Body of pancreas (tissue), 4 donors: ENCODE measurements around the gene RGS12.

Experiments used
- CTCF ChIP-seq, 7 experiments: fragments of 450-650 bp in 4 of 7; fragments of 200-600 bp in 3 of 7; sonication (generic) in 3 of 7; IDR thresholded peaks; one replicate each; pipeline ENCODE4 v1.5.1; 2016 to 2019; ENCODE audit warnings: antibody characterized with exemption in 7 of 7
- POLR2A ChIP-seq, 3 donors: fragments of 450-650 bp; IDR thresholded peaks; one replicate each; pipeline ENCODE4 v1.6.1; 2016; ENCODE audit warnings: antibody characterized with exemption in 3 of 3, mild to moderate bottlenecking in 2 of 3

- TF ChIP-seq CTCF (IDR thresholded peaks at IDR 0.05) (no peak), POLR2A (IDR thresholded peaks at IDR 0.05) (no peak)
These were observed 18.8 kb downstream of the RGS12 start for GRCh38 chr4:3311489-3312171.
